ENCODE measurements around the gene GOSR2. TPM values are rescaled to one million over a fixed set of nuclear protein-coding genes. Genes with fewer than 3 reads are reported as not detected.

GOSR2 gene
- 25.9 and 34.0 TPM in 2 replicates for total RNA-seq

DNA sequence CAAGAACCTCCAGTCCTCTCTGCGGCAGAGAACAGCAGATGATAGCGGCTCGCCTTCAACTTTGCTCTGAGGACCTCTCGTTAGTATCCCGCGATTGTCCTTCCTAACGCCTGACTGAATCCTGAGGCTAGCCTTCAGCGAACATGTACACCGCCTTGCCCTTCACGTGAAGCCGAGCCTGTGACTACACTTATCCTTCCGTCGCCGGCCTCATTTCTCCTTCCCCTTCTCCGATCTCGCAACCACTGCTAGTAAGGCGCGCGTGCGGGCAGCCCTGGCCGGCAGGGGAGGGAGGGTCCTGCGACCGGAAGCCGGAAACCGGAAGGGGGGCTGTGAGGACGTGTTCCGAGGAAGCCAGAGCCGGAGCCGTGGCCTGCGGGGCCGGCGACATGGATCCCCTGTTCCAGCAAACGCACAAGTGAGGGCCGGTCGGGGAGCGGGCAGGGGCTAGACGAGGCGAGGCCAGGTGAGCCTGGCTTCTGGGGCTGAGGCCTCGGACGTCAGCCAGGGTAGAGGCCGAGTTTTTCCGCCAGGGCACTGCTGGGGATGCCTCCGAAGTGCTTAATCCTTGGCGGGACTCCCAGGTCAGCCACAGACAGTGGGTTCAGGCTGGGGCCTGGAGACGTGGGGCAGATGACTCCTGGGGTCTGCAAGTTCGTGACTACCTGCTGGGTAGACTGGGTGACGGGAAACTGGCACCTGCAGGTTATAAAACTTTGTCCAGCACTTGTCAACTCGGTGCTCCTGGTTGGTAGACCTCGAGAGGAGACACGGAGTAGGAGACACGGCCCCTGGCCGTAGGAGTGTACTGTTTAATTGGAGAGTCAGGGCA is at the start of gene GOSR2:
Gene GOSR2 (plus strand): TSS at position 357 of the 832 bp plus-strand sequence. CDS start 33 bp downstream, at position 390.

GRCh38 chr17:46979147-46979863 is 56.3 kb downstream of the GOSR2 start, which contains the start of gene RPRML:
Gene RPRML, minus strand, starts transcription at chr17:46979253. Its CDS starts 246 bp downstream, at chr17:46979007.

Other genes starting within 250 kb of the GOSR2 start
- 0.50 and 1.3 TPM in 2 replicates for gene WNT3, start 104.5 kb upstream of the GOSR2 start, total RNA-seq
- not detected in 2 replicates for gene WNT9B, start 71.6 kb upstream of the GOSR2 start, total RNA-seq
- not detected in 2 replicates for gene RPRML, start 56.1 kb downstream of the GOSR2 start, total RNA-seq

Data from bronchus fibroblast of lung (primary cell).